Common myeloid progenitor, CD34-positive (primary cell): ENCODE results near the gene GUCY1A2.

Source experiments
- CTCF ChIA-PET: fragments of 350-600 bp; sonication (Branson Sonifier 250); formaldehyde crosslinking; loops from one replicate; lab custom pipeline; 2021; ENCODE audit warnings: antibody characterized with exemption; lab: Charles Lee
- POLR2A ChIA-PET: fragments of 350-600 bp; sonication (Branson Sonifier 250); formaldehyde crosslinking; loops from one replicate; lab custom pipeline; 2021; ENCODE audit warnings: antibody characterized with exemption; lab: Charles Lee
- DNase-seq, 3 donors: peaks; one replicate each; pipeline versions ENCODE4 v3.0.0 to v3.0.0-alpha.2; 2013
- H3K27ac ChIP-seq, 2 experiments: 1 replicate in 1 of 2; 2 replicates in 1 of 2; pipeline ENCODE4 v1.7.0; 2013; ENCODE audit warnings: inconsistent platforms in 2 of 2, low read length in 2 of 2, mild to moderate bottlenecking in 2 of 2, low read depth in 1 of 2, moderate library complexity in 1 of 2; ENCODE audit not compliant: severe bottlenecking in 2 of 2, insufficient read depth in 1 of 2, poor library complexity in 1 of 2
- H3K27me3 ChIP-seq, 5 experiments: replicated peaks in 2 of 5; 1 replicate in 3 of 5; 2 replicates in 2 of 5; pipeline versions ENCODE4 v1.6.1 to v1.7.0; 2013; ENCODE audit warnings: low read length in 4 of 5, mild to moderate bottlenecking in 2 of 5, moderate library complexity in 2 of 5, inconsistent platforms in 1 of 5; ENCODE audit not compliant: insufficient read depth in 5 of 5, control insufficient read depth in 4 of 5
- H3K36me3 ChIP-seq, 4 experiments: 1 replicate in 2 of 4; 2 replicates in 2 of 4; pipeline versions ENCODE4 v1.6.1 to v1.7.0; 2013; ENCODE audit warnings: low read length in 3 of 4, control low read depth in 1 of 4, mild to moderate bottlenecking in 1 of 4; ENCODE audit not compliant: control insufficient read depth in 4 of 4, insufficient read depth in 4 of 4
- H3K4me1 ChIP-seq, 4 experiments: 1 replicate in 3 of 4; 2 replicates in 1 of 4; pipeline versions ENCODE4 v1.6.1 to v1.7.1; 2013; ENCODE audit warnings: low read length in 3 of 4, mild to moderate bottlenecking in 3 of 4, control low read depth in 1 of 4, inconsistent platforms in 1 of 4, moderate library complexity in 1 of 4; ENCODE audit not compliant: control insufficient read depth in 4 of 4, insufficient read depth in 4 of 4; ENCODE audit errors: control extremely low read depth in 1 of 4
- H3K4me3 ChIP-seq, 7 experiments: 1 replicate in 4 of 7; 2 replicates in 3 of 7; pipeline versions ENCODE4 v1.5.1 to v1.7.0; 2013; ENCODE audit warnings: mild to moderate bottlenecking in 7 of 7, low read length in 6 of 7, moderate library complexity in 6 of 7, inconsistent platforms in 2 of 7, low read depth in 2 of 7, control low read depth in 1 of 7; ENCODE audit not compliant: insufficient read depth in 4 of 7, control insufficient read depth in 1 of 7; ENCODE audit errors: extremely low read depth in 1 of 7
- H3K9me3 ChIP-seq, 5 experiments: 1 replicate in 4 of 5; 2 replicates in 1 of 5; pipeline versions ENCODE4 v1.6.1 to v1.7.1; 2013; ENCODE audit warnings: low read length in 4 of 5, mild to moderate bottlenecking in 2 of 5, inconsistent platforms in 1 of 5, low read depth in 1 of 5, moderate library complexity in 1 of 5; ENCODE audit not compliant: control insufficient read depth in 4 of 5, insufficient read depth in 2 of 5; ENCODE audit errors: control extremely low read depth in 1 of 5
- WGBS: methylation state at CpG from one replicate; pipeline ENCODE4 v1.1.5; 2013; ENCODE audit not compliant: insufficient coverage; 5-methylcytosine and 5-hydroxymethylcytosine counted together

The GUCY1A2 gene

GRCh38 chr11:106668147-106668546, 350.1 kb downstream of the GUCY1A2 start:
- CTCF ChIA-PET = no interaction called here
- Histone ChIP-seq H3K27me3 (no peaks in the 10 kb centered on the region), H3K36me3 (no peaks in the 10 kb centered on the region), H3K4me3 (no peak overlapping the region), H3K27ac (no peak overlapping the region), H3K4me1 (no peaks in the 10 kb centered on the region), H3K9me3 (no peaks in the 10 kb centered on the region)
- WGBS = 43% methylated on average over 1 of the region's 2 CpGs
- POLR2A ChIA-PET = no interaction called here
- no peak for DNase-seq

GRCh38 chr11:106656646-106657045, 361.6 kb downstream of the GUCY1A2 start:
- Histone ChIP-seq H3K27ac (no peak overlapping the region), H3K4me3 (no peak overlapping the region), H3K4me1 (no peaks in the 10 kb centered on the region), H3K9me3 (peaks cover 0 to 2% (median 0%) of the 10 kb centered on the region in 5 experiments), H3K36me3 (no peaks in the 10 kb centered on the region), H3K27me3 (no peaks in the 10 kb centered on the region)
- DNase-seq = no peak
- WGBS = 92% methylated on average over 1 of the region's 1 CpG
- ChIA-PET CTCF (no interaction called here), POLR2A (no interaction called here)

DNA sequence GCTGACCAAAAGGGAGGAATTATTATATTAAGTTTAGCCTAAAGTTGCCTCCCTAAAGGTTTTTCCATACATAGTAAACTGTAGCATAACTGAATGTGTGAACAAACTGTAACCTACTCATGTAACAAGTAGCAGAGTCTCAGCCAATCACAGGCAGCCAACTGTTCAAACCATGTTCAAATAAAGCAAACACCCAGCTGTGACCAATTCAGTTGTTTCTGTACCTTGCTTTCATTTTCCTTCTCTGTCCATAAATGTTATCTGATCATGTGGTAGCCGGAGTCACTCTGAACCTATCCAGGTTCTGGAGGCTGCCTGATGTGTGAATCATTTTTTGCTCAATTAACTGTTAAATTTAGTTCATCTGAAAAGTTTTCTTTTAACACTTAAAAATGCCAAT, 373.5 kb downstream of the GUCY1A2 start:
- no CpG with 5 or more reads among the region's 1 CpG for WGBS
- POLR2A ChIA-PET = no interaction called here
- CTCF ChIA-PET = no interaction called here
- H3K9me3 ChIP-seq = peaks cover 0 to 7% (median 4%) of the 10 kb centered on the region in 5 experiments
- H3K27me3 ChIP-seq = no peaks in the 10 kb centered on the region
- H3K4me3 ChIP-seq = no peak overlapping the region
- no peak for DNase-seq
- H3K36me3 ChIP-seq = no peaks in the 10 kb centered on the region
- no peak overlapping the region for H3K27ac ChIP-seq
- no peaks in the 10 kb centered on the region for H3K4me1 ChIP-seq

DNA sequence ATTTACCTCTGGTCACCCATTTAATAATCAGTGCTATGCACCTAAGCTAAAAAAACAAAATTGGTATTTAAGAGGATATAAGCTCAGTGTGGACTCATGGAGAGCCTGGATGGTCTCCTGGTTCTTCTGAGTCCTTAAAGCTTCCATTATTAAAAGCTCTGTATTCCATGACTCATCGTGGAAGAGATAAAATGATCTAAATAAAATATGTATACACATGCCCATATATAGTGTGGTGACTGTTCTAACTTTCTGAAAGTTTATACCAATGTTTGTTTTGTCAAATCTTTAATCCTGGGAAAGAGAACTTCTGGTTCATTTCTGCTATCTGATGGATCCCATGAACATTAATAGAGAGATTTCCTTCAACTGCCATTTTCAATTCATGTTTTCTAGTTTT, 375.9 kb downstream of the GUCY1A2 start:
- no peak for DNase-seq
- no CpG with 5 or more reads among the region's 1 CpG for WGBS
- Histone ChIP-seq H3K9me3 (peaks cover 0 to 7% (median 4%) of the 10 kb centered on the region in 5 experiments), H3K27me3 (no peaks in the 10 kb centered on the region), H3K27ac (no peak overlapping the region), H3K4me1 (no peaks in the 10 kb centered on the region), H3K4me3 (no peak overlapping the region), H3K36me3 (no peaks in the 10 kb centered on the region)
- CTCF ChIA-PET = no interaction called here
- POLR2A ChIA-PET = no interaction called here

GRCh38 chr11:106632283-106632682, 386.0 kb downstream of the GUCY1A2 start:
- no peak for DNase-seq
- ChIA-PET POLR2A (interaction anchor here (0.7 kb wide), 1 partner anchor 15 kb away, joined by 3 read pairs; no protein-coding TSS in a partner anchor), CTCF (no interaction called here)
- Histone ChIP-seq H3K27ac (no peak overlapping the region), H3K9me3 (no peaks in the 10 kb centered on the region), H3K36me3 (no peaks in the 10 kb centered on the region), H3K4me3 (no peak overlapping the region), H3K27me3 (no peaks in the 10 kb centered on the region), H3K4me1 (peaks cover 0 to 15% (median 0%) of the 10 kb centered on the region in 4 experiments)
- 100% methylated on average over 1 of the region's 3 CpGs for WGBS

- Histone ChIP-seq H3K4me1 (no peaks in the 10 kb centered on the region), H3K27me3 (no peaks in the 10 kb centered on the region), H3K9me3 (no peaks in the 10 kb centered on the region), H3K4me3 (no peak overlapping the region), H3K36me3 (no peaks in the 10 kb centered on the region), H3K27ac (no peak overlapping the region)
- ChIA-PET POLR2A (no interaction called here), CTCF (no interaction called here)
- no peak for DNase-seq
- WGBS = 100% methylated on average over 1 of the region's 6 CpGs
Observed at GRCh38 chr11:106627694-106628093, 390.6 kb downstream of the GUCY1A2 start.

GRCh38 chr11:106625566-106625965, 392.7 kb downstream of the GUCY1A2 start:
- H3K27ac ChIP-seq = no peak overlapping the region
- no peaks in the 10 kb centered on the region for H3K27me3 ChIP-seq
- no peaks in the 10 kb centered on the region for H3K9me3 ChIP-seq
- no peaks in the 10 kb centered on the region for H3K36me3 ChIP-seq
- CTCF ChIA-PET = no interaction called here
- WGBS = no CpG with 5 or more reads among the region's 3 CpGs
- DNase-seq = no peak
- no peak overlapping the region for H3K4me3 ChIP-seq
- POLR2A ChIA-PET = no interaction called here
- H3K4me1 ChIP-seq = no peaks in the 10 kb centered on the region
